GM19467 (cell line): ENCODE data around the gene KLHL7.
"Not testable (repeated sequence)": the region's sequence is repeated elsewhere in the genome, so short reads cannot be mapped to it uniquely, and the experiment has no call there.

Experiments used
- ATAC-seq: cut with Tn5 transposase; IDR thresholded peaks from one replicate; pipeline ENCODE4 v1.9.1; 2021; ENCODE audit warnings: mild to moderate bottlenecking, moderate library complexity; ENCODE audit not compliant: unreplicated experiment

The KLHL7 gene

DNA sequence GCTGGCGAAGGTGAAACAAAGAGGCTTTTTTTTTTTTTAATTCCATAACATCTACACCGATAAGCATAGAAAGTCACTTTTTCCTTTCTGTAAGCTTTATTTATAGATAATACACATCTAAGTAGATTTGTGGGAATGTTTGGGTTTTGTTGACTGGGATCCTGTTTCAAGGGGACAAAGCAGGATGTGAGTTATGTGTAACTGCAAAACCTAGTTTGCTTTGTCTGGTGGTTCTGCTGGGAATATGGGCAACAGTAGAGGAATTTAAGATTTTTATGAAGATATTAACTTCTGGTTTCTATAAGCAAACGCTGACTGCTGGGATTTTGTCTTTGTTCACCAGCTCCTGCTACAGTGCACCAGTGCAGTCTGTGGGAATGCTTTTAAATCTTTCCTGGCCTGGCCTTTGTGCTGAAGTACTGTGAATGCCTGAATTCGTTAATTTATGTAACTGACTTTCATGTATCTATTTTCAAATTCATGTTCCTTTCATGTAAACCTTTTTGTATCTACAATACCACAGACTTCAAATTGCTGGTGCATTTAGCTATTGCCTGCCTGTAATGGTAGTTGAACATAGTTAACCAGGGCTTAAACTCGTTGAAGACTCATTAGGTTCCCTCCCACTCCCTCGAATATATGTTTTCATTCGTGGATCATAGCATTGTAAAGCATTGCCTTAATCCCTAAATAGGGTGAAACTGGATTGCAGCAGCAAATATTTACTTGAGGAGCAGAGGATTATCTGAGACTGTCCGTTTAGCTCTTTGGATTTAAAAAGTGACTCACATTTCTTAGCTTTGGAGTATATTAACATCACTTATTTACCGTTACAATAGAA, 1.5 kb downstream of the KLHL7 start:
- no peak for ATAC-seq

DNA sequence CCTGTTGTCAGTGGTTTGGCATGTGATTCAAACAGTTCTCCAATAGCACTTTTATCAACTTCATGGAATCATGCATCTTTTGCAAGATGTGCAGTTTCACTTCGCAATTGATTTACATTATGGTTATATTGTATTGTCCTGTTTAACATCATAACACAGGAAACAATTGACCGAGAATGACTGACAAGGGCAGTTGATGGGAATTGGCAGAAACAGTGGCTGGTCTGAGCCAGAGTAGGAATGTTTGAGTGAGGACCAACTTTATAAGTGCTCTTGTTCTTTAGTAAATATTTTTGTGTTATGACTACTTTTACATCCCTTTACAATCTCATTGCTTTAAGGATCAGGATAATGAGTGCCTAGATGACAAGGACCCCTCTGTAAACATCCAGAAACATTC, 2.2 kb downstream of the KLHL7 start:
- ATAC-seq, result no peak

DNA sequence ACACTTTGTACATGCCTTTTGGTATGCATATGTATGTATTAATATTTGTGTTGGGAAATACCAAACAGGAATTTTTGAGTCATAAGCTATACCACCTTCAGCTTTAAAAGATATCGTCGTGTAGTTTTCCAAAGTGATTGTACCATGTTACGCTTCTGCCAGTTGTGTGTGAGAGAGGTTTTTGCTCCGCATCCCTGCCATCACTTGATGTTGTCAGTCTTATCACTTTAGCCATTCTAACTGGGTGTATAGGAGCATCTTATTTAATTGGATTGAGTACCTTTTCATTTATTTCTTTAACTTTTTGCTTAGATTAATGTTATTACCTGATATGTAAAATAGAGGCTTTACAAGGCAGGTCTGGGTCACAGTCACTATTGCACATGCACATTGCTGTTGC, 3.4 kb downstream of the KLHL7 start:
- ATAC-seq, result no peak

GRCh38 chr7:23109470-23109869, 3.9 kb downstream of the KLHL7 start:
- no peak for ATAC-seq

DNA sequence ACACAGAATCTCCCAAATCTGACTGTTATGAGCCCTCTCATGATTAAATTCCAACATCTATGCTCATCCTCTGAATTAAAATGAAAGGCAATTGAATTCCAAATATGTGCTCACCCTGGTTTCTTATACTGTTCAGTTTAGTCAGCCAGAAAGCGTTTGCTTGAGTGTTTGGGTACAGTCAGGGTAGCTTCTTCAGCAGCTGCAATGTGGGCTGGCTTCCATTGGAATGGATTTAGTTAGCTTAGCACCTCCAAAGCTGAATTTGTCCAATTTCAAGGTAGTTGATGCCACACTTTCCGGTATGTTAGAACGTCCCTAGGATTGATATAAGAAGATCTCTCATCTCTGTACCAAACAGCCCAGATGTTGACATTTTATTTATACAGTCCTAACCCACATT, 9.3 kb downstream of the KLHL7 start:
- no peak for ATAC-seq

DNA sequence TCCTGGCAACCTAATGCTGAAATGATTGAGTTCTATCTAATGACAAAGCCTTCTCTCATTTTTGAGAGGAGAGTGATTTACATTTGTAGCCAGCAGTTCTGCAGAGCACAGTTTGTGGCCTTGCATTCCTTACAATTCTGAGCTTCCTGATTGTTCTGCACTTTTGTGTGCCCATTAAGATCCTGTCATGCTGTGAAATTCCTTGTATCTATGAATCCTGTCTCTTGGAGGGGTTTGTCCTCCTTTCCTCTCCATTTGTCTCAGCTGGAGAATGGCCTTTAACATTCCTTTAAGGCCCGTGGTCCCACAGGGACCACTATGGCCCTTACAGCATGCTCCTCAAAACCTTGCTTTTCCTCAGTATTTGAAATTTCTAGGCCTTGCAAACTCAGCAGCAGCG, 10.4 kb downstream of the KLHL7 start:
- no peak for ATAC-seq

- no peak for ATAC-seq
Measured at GRCh38 chr7:23117841-23118240, 12.3 kb downstream of the KLHL7 start.

DNA sequence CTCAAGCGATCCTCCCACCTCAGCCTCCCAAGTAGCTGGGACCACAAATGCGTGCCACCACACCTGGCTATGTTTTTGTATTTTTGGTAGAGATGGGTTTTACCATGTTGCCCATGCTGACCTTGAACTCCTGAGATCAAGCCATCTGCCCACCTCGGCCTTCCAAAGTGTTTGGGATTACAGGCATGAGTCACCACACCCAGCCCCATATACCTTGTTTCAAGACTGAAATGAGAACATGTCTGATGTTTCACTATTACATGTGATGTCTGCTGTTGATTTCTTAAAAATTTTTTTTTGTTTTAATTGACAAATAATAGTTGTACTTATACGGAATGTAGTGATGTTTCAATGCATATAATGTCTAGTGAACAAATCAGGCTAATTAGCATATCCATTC, 14.5 kb downstream of the KLHL7 start:
- ATAC-seq, result no peak

- ATAC-seq, result no peak
Measured at GRCh38 chr7:23121165-23121564, 15.6 kb downstream of the KLHL7 start.

DNA sequence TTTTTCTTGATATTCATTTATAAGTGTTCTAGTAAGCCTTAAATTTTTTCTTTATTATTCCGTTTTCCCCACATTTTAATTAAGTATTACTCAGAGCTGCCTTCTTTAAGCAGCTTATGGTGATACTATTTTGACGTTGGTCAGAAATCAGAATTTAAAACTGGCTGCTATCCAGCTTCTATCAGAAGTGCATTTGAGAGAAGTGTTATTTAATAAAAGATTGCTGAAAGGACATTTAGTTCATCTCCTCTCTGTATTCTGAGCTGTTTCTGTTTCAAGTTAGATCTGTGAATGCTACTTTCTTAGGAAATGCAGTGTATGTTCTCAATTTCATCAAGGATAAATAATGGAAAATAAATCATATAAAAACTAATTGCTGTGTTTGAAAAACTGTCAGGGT, 17.4 kb downstream of the KLHL7 start:
- no peak for ATAC-seq

DNA sequence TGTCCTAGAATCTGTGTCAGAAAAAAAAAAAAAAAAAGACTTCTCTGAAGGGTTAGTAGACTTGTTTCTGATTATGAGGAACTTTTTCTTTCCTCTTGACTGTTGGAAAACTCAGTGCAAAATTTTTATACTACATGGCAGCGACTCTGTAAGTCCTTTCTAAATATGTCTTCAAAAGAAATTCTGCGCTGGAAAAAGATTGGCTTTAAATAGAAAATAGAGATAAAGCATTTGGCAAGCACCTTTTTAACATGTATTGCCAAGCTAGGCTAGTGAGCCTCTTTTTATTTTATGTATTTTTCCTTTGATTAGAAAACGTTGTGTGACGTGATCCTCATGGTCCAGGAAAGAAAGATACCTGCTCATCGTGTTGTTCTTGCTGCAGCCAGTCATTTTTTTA, 17.9 kb downstream of the KLHL7 start:
- no peak for ATAC-seq

GRCh38 chr7:23129036-23129435, 23.5 kb downstream of the KLHL7 start:
- no peak for ATAC-seq

- not testable (repeated sequence) for ATAC-seq
Measured at GRCh38 chr7:23131799-23132198, 26.2 kb downstream of the KLHL7 start.

DNA sequence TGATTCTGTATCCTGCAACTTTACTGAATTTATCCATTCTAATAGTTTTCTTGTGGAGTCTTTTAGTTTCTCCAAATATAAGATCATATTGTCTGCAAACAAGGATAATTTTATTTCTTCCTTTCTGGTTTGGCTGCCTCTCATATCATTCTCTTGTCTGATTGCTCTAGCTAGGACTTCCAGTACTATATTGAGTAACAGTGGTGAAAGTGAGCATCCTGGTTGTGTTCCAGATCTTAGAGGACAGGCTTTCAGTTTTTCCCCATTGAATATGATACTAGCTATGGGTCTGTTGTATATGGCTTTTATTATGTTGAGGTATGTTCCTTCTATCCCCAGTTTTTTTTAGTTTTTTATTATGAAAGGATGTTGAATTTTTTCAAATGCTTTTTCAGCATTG, 28.2 kb downstream of the KLHL7 start:
- no peak for ATAC-seq

DNA sequence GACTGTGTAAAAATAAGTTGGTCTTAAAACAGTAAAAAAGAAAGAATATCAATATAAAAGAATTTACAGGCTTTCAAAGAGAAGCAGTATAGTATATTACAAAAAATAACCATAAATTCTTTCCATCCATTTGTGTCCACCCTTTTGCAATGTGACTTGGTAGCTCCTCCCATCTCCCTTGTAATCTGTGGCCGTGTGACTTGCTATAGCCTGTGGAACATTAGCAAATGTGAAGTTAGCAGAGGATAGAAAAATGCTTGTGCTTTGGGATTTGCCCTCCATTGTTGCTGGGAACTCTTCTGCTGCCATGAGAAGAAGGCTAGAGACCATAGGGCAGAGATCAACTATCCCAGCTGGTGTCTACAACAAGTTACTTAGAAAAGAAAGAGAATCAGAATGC, 30.2 kb downstream of the KLHL7 start:
- no peak for ATAC-seq

- ATAC-seq, result no peak
Measured at GRCh38 chr7:23136216-23136615, 30.6 kb downstream of the KLHL7 start.

GRCh38 chr7:23157679-23158078, 52.1 kb downstream of the KLHL7 start:
- no peak for ATAC-seq

DNA sequence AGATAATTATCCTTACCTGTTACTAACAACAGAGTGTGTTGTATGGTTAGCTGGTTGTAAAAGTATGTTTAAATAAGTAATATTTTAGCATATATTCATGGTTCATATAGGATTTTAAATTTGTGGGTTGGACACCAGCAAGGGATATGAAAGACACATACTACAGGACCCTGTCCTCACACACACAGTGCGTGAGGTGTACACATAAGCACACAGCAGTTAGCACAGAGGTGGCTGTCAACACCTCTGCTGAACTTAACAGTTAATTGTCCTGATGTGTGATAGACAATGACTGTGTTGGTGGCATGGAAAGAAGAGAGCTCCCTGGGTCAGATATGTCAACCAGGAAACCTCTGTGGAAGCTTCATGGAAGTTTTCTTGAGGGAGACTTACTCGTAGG, 53.0 kb downstream of the KLHL7 start:
- no peak for ATAC-seq

- ATAC-seq, result no peak
Measured at GRCh38 chr7:23161482-23161881, 55.9 kb downstream of the KLHL7 start.

DNA sequence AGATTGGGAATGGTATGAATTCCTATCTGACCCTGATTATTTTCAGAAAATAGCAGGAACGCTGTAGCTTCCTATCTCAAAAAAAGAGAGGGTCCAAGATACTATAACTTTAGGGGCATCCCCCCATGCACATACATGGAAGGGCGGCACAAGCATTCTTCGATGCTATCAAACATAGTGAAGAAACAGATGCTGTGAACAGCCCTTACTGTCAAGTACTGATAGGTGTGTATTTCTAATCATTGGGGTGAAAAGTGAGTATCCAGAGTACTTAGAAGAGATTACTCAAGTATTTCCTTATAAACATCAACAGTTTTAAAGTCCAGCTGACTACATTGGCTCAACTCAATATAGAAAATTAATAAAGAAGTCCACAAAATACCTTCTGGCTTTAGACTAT, 59.3 kb downstream of the KLHL7 start:
- ATAC-seq, result no peak

DNA sequence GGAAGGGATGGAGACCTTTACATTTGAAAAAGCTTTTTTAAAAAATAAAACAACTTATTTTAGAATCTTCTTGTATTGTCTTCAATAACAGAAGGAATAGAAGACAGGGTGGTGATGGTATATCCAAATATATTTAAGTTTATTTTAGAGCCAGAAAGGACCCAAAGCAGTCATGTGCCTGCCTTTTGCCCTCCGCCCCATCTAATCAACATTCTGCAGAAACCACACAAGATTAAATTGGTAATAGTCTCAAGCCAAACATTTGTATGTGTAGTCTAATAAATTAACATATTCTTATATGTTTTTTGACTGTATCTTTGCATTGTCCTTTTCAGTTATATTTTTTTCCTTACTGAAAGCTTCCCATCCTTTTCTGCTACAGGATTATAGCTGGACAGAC, 59.7 kb downstream of the KLHL7 start:
- ATAC-seq, result no peak

DNA sequence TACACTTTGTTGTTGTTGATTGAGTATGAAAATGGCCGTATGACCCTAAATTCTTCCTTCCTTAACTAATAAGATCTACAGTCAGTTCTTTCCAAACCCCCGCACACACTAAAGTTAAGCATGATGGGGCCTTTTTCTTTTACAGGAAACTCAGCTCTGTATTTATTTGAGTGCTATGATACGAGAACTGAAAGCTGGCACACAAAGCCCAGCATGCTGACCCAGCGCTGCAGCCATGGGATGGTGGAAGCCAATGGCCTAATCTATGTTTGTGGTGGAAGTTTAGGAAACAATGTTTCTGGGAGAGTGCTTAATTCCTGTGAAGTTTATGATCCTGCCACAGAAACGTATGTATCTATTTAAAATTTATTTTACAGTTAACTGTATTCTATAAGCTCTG, 62.1 kb downstream of the KLHL7 start:
- no peak for ATAC-seq
